Right forelimb (tissue), 1 donor: ENCODE results near the gene COL13A1.

Source experiments
- DNase-seq: peaks from one replicate; pipeline ENCODE4 v3.0.0-alpha.2; 2018

Gene COL13A1

GRCh38 chr10:69913606-69914382 lies 112.1 kb downstream of the COL13A1 start:
- no peak for DNase-seq

GRCh38 chr10:69914398-69915214 lies 112.9 kb downstream of the COL13A1 start:
- DNase-seq, result peak; percentile 87

- no peak for DNase-seq
These were observed 113.5 kb downstream of the COL13A1 start for GRCh38 chr10:69915215-69915560.

GRCh38 chr10:69916118-69916517 lies 114.4 kb downstream of the COL13A1 start:
- no peak for DNase-seq

GRCh38 chr10:69918036-69918435 lies 116.3 kb downstream of the COL13A1 start:
- no peak for DNase-seq

GRCh38 chr10:69919250-69919649 lies 117.5 kb downstream of the COL13A1 start:
- DNase-seq, result no peak

GRCh38 chr10:69925111-69925510 lies 123.4 kb downstream of the COL13A1 start:
- DNase-seq, result no peak

- no peak for DNase-seq
These were observed 126.6 kb downstream of the COL13A1 start for GRCh38 chr10:69928339-69928738.

- no peak for DNase-seq
These were observed 127.9 kb downstream of the COL13A1 start for GRCh38 chr10:69929575-69929974.

GRCh38 chr10:69934768-69935167 lies 133.1 kb downstream of the COL13A1 start:
- no peak for DNase-seq

- DNase-seq, result no peak
These were observed 134.4 kb downstream of the COL13A1 start for GRCh38 chr10:69936091-69936490.

- no peak for DNase-seq
These were observed 136.9 kb downstream of the COL13A1 start for GRCh38 chr10:69938541-69938991.

- no peak for DNase-seq
These were observed 137.4 kb downstream of the COL13A1 start for GRCh38 chr10:69939061-69939460.

- DNase-seq, result no peak
These were observed 137.8 kb downstream of the COL13A1 start for GRCh38 chr10:69939481-69939880.

GRCh38 chr10:69941730-69942129 lies 140.0 kb downstream of the COL13A1 start:
- no peak for DNase-seq

- DNase-seq, result no peak
These were observed 141.7 kb downstream of the COL13A1 start for GRCh38 chr10:69943292-69943820.

- no peak for DNase-seq
These were observed 143.1 kb downstream of the COL13A1 start for GRCh38 chr10:69944761-69945160.

GRCh38 chr10:69948261-69948660 lies 146.6 kb downstream of the COL13A1 start:
- DNase-seq, result no peak

- no peak for DNase-seq
These were observed 148.1 kb downstream of the COL13A1 start for GRCh38 chr10:69949770-69950169.

- DNase-seq, result no peak
These were observed 150.0 kb downstream of the COL13A1 start for GRCh38 chr10:69951658-69952057.

- no peak for DNase-seq
These were observed 150.5 kb downstream of the COL13A1 start for GRCh38 chr10:69952069-69952800.

- DNase-seq, result no peak
These were observed 151.1 kb downstream of the COL13A1 start for GRCh38 chr10:69952821-69953221.

- no peak for DNase-seq
These were observed 152.1 kb downstream of the COL13A1 start for GRCh38 chr10:69953851-69954250.
